OCI-LY7 (cell line): Measurements from ENCODE around the gene OR5B21.

Experiments
- EZH2phosphoT487 ChIP-seq: fragments of 200-600 bp; sonication (generic); IDR thresholded peaks from 2 replicates; pipeline ENCODE4 v1.6.1; 2018; ENCODE audit warnings: low read depth, borderline replicate concordance, mild to moderate bottlenecking, mixed run types, antibody characterized with exemption, low read length, moderate library complexity, mixed read lengths
- TF ChIP-seq, protein P1 (sequence below): fragments of 200-600 bp; sonication (generic); conservative IDR thresholded peaks from 2 replicates; pipeline ENCODE4 v1.5.1; 2014; ENCODE audit warnings: mild to moderate bottlenecking, antibody characterized with exemption, low read length, moderate library complexity, mixed read lengths

DNA sequence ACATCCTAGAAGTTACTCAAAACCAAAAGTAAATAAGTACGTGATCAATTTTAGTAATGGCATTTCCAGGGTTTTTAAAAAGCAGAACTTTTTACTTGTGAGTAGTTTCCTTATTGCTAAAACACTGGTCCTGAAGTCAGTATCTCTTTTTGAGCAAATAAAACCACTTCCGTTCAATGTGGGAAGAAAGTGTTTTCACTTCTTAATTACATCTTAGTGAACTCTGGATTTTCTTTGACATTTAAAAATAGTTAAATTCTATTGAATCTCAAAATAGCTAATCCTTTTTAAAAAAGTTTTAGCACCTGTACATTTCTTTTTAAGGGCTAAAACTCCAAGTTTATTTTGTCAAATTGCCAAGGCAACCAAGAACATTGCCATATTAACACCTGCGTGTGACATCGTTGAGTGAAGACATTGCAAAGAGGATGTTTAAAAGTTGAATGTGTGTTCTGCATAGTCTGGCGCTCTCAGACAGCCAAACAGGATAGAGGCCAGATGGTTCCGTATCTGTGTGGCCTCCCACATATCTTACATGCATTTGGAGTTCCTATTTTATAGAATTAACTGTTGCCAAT, 17.2 kb upstream of the OR5B21 start:
- TF ChIP-seq, protein P1, sequence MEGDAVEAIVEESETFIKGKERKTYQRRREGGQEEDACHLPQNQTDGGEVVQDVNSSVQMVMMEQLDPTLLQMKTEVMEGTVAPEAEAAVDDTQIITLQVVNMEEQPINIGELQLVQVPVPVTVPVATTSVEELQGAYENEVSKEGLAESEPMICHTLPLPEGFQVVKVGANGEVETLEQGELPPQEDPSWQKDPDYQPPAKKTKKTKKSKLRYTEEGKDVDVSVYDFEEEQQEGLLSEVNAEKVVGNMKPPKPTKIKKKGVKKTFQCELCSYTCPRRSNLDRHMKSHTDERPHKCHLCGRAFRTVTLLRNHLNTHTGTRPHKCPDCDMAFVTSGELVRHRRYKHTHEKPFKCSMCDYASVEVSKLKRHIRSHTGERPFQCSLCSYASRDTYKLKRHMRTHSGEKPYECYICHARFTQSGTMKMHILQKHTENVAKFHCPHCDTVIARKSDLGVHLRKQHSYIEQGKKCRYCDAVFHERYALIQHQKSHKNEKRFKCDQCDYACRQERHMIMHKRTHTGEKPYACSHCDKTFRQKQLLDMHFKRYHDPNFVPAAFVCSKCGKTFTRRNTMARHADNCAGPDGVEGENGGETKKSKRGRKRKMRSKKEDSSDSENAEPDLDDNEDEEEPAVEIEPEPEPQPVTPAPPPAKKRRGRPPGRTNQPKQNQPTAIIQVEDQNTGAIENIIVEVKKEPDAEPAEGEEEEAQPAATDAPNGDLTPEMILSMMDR, result no peak
- no peak for TF ChIP-seq EZH2phosphoT487
